IPS DF 6.9 (cell line): ENCODE measurements around the gene OSBP2.

Experiments
- DNase-seq: peaks from one replicate; pipeline ENCODE4 v3.0.0-alpha.2; 2013; ENCODE audit warnings: low read depth, low spot score
- H3K27ac ChIP-seq: one replicate; pipeline ENCODE4 v1.5.1; 2013; ENCODE audit warnings: low read length, control low read depth
- H3K27me3 ChIP-seq: 2 replicates; pipeline ENCODE4 v1.6.1; 2013; ENCODE audit warnings: mild to moderate bottlenecking, low read length; ENCODE audit not compliant: control insufficient read depth, insufficient read depth
- H3K36me3 ChIP-seq: 2 replicates; pipeline ENCODE4 v1.6.1; 2013; ENCODE audit warnings: low read length; ENCODE audit not compliant: control insufficient read depth, insufficient read depth
- H3K4me1 ChIP-seq: 2 replicates; pipeline ENCODE4 v1.6.1; 2013; ENCODE audit warnings: low read length; ENCODE audit not compliant: control insufficient read depth, insufficient read depth
- H3K4me3 ChIP-seq: 2 replicates; pipeline ENCODE4 v1.5.1; 2013; ENCODE audit warnings: mild to moderate bottlenecking, low read length
- H3K9me3 ChIP-seq: 2 replicates; pipeline ENCODE4 v1.6.1; 2013; ENCODE audit warnings: low read length, inconsistent platforms; ENCODE audit not compliant: control insufficient read depth, insufficient read depth
- WGBS: extraction: QIAGEN DNeasy Blood & Tissue Kit; methylation state at CpG from one replicate; pipeline ENCODE4 v1.1.7; 2013; ENCODE audit warnings: mixed read lengths, missing lambda C conversion rate; ENCODE audit not compliant: insufficient read length, insufficient coverage; 5-methylcytosine and 5-hydroxymethylcytosine counted together

The OSBP2 gene

DNA sequence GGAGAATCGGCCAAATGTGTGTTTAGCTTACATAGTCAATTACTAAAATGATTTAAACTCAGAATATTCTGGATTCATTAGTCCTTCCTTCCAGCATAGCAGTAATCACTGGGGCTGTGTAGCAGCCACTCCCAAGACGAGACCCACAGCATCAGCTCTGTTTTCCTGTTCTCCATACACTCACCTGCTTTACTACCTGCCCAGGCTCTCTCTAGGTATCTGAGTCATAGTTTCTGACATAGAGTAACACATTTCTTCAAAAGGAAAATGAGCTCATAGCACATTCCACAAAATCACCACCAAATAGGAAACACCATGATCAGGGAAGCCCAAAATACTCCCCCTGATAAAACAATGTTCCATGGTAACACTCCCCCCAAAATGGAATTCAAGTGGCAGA lies 251.0 kb downstream of the OSBP2 start:
- H3K4me3 ChIP-seq: no peak overlapping the region
- no CpG with 5 or more reads among the region's 2 CpGs for WGBS
- H3K27ac ChIP-seq: no peak overlapping the region
- peaks cover 58% of the 10 kb centered on the region for H3K36me3 ChIP-seq
- H3K27me3 ChIP-seq: no peaks in the 10 kb centered on the region
- H3K4me1 ChIP-seq: no peaks in the 10 kb centered on the region
- no peaks in the 10 kb centered on the region for H3K9me3 ChIP-seq
- no peak for DNase-seq

DNA sequence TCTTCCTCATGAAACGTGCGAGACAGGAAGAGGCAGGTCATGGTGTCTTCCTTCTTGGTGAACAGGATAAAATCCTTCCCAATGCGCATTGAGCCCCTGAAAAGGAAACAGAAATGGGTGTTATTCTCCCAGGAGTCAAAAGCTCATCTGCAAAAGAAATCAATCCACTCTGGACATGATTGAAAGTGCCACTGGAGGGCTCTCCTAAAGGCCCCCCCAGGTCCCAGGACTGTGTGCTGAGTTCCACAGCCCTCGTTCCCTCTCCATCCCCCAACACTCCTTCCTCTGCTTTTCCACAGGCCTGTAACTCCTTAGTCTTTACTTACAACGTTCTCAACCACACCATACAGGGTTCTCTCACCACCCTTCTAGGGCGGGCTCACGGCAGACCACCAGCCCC lies 251.7 kb downstream of the OSBP2 start:
- no peak for DNase-seq
- Histone ChIP-seq H3K36me3 (peaks cover 51% of the 10 kb centered on the region), H3K27me3 (no peaks in the 10 kb centered on the region), H3K4me1 (no peaks in the 10 kb centered on the region), H3K27ac (no peak overlapping the region), H3K9me3 (no peaks in the 10 kb centered on the region), H3K4me3 (no peak overlapping the region)
- WGBS: no CpG with 5 or more reads among the region's 7 CpGs

DNA sequence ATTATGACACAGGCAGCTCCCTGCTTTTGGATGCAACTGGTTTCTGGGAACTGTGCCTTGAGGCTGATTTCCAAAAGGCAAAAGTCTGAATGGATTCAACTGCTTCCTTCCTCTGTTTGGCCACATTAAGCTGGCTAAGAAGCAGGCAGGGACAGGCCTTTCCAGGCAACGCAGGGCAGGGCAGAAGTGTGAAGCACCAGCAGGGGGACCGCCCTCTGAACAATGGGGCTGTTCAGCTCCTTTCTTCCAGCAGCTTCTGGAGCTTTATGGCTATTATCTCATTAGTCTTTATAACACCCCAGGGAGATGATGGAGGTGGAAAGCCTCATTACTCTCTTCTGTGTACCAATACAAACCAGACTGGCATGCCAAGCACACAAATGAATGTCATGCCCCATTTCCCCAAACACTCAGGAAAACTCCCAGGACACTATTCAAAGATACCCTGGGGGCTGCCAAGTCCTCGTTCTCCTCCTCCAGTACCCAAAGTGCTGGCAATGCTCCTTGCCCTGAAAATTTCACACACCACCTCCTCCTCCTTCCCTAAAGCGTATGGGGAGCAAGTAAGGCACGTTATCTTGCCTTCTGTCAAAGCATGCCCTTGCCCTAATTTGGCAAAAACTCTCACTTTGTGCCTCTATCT lies 252.6 kb downstream of the OSBP2 start:
- Histone ChIP-seq H3K36me3 (peaks cover 42% of the 10 kb centered on the region), H3K9me3 (no peaks in the 10 kb centered on the region), H3K4me1 (no peaks in the 10 kb centered on the region), H3K27ac (no peak overlapping the region), H3K4me3 (no peak overlapping the region), H3K27me3 (no peaks in the 10 kb centered on the region)
- no peak for DNase-seq
- WGBS: no CpG with 5 or more reads among the region's 5 CpGs

DNA sequence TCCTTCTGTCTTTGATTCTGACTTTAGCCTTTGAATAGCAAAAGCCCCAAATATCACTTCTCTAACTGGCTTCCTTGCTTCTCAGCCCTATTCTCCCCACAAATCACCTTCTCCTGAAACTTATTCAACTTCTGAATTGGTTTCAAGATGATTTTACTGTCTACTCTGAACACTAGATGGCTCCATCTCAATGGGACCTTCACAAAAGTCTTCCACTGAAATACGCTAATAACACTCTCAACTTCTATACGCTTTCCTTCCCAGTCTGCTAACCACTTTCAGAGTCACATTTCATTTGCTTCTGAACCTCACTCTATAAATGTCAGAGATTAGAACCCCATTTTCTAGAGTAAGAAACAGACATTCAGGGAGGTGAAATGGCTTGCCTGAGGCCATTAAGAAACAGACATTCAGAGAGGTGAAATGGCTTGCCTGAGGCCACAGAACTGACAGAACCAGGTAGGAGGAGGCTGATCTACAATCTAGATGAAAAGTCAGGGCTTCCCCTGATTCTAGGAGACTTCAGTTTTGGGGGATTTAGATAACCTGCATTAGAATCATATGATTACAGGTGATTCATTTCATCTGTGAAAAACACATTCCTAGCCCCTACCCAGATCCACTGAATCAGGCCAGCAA lies 253.3 kb downstream of the OSBP2 start:
- Histone ChIP-seq H3K4me1 (no peaks in the 10 kb centered on the region), H3K9me3 (no peaks in the 10 kb centered on the region), H3K27me3 (no peaks in the 10 kb centered on the region), H3K27ac (no peak overlapping the region), H3K36me3 (peaks cover 41% of the 10 kb centered on the region), H3K4me3 (no peak overlapping the region)
- 100% methylated on average over 2 of the region's 2 CpGs for WGBS
- no peak for DNase-seq

DNA sequence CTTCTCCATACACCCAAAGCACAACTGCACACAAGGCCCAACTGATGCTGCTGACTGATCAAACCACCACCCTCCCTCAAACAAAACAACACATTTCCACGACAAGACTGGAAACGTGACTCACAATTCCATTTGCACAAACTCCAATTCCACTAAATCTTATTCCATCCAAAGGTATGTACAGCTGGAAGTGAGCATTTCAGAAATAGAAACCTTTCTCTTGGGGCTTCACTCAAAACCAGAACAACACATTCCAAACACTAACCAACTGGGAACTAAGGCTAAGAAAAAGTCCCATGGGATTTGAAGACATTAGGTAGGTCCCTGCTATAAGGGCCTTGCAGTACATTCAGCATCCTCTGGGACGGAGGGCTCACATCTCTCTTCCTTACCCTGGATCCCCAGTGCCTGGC lies 254.3 kb downstream of the OSBP2 start:
- no peaks in the 10 kb centered on the region for H3K4me1 ChIP-seq
- no peak for DNase-seq
- H3K27ac ChIP-seq: no peak overlapping the region
- WGBS: 100% methylated on average over 2 of the region's 3 CpGs
- H3K36me3 ChIP-seq: peaks cover 45% of the 10 kb centered on the region
- no peaks in the 10 kb centered on the region for H3K9me3 ChIP-seq
- H3K27me3 ChIP-seq: no peaks in the 10 kb centered on the region
- no peak overlapping the region for H3K4me3 ChIP-seq

DNA sequence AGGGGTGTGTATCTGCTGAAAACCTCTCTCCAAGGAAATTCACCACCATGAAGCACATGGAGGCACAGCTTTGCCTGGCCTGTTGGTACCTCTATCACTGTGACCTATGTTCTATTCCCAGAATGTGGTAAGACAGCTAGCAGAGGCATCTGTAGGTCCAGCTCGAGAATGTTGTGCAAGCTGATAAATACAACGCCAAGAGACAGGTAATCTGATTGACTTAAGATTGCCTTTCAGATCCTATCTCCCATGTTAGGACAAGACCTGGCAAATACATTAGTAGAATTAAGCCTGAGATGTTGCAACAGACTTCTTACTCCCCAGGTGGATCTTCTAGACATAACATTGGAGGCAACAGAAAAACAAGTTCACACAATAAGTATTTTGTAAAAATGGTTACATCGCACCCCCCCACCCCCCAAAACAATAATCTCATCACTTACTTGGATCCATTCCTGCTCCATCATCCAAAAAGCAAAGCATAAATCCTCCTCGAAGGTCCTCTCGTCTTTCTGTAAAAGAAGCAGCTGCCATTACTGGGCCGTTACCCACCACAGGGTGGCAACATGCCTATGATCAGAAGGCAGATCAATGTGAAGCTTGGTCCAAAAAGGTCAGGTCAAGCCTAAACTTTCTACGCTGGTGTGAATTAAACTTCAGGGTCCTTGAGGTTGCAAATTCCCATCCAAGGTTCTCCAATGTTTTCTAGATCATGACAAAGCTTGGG lies 255.4 kb downstream of the OSBP2 start:
- peaks cover 34% of the 10 kb centered on the region for H3K36me3 ChIP-seq
- no peaks in the 10 kb centered on the region for H3K27me3 ChIP-seq
- H3K4me3 ChIP-seq: no peak overlapping the region
- no CpG with 5 or more reads among the region's 7 CpGs for WGBS
- H3K9me3 ChIP-seq: no peaks in the 10 kb centered on the region
- no peak overlapping the region for H3K27ac ChIP-seq
- no peaks in the 10 kb centered on the region for H3K4me1 ChIP-seq
- DNase-seq: no peak

DNA sequence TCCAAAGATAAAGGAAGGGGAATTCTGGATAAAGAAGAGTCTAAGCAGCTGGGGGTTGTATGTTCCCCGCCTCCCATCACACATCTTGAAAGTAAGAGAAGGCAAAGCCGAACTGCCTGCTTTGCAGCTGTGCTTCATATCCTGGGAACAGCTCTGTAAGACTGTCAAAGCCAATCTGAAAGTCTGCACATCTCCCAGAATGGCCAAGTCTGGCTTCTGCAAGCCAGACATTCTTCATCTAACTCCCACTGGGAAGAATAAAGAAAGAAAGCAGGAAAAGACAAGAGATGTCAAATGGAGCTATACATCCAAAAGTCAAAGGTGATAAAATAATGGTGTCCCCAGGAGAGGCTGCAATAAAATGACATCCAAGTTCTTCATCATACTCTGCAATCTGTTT lies 258.5 kb downstream of the OSBP2 start:
- no peaks in the 10 kb centered on the region for H3K9me3 ChIP-seq
- H3K27ac ChIP-seq: no peak overlapping the region
- H3K4me3 ChIP-seq: no peak overlapping the region
- DNase-seq: no peak
- no CpG with 5 or more reads among the region's 2 CpGs for WGBS
- no peaks in the 10 kb centered on the region for H3K4me1 ChIP-seq
- no peaks in the 10 kb centered on the region for H3K27me3 ChIP-seq
- peaks cover 16% of the 10 kb centered on the region; the same call in 1 of the 2 replicates for H3K36me3 ChIP-seq

DNA sequence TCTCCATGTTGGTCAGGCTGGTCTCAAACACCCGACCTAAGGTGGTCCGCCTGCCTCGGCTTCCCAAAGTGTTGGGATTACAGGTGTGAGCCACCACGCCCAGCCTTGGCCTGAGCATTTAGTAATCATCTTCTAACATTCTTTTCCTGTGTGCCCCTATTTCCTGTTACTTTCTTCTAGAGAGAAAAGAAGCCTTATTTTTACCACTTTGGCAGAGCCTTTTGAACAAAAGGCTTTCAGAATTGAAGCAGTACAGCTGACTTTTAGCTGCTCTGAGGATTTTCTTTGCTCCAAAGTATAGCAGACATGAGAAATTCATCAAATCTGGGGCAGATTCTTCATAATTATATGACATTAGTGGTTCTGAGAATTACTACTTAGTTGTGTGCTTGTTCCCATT lies 260.5 kb downstream of the OSBP2 start:
- no peaks in the 10 kb centered on the region for H3K4me1 ChIP-seq
- H3K27ac ChIP-seq: no peak overlapping the region
- no peak for DNase-seq
- H3K9me3 ChIP-seq: no peaks in the 10 kb centered on the region
- peaks cover 4% of the 10 kb centered on the region; the same call in 1 of the 2 replicates for H3K36me3 ChIP-seq
- no CpG with 5 or more reads among the region's 4 CpGs for WGBS
- no peaks in the 10 kb centered on the region for H3K27me3 ChIP-seq
- H3K4me3 ChIP-seq: no peak overlapping the region
